Testis (tissue), 2 donors: Measurements from ENCODE around the gene SMIM35.

ENCODE experiments used
- POLR2A ChIP-seq: fragments of 450-650 bp; IDR thresholded peaks from one replicate; pipeline ENCODE4 v1.6.1; 2017; ENCODE audit warnings: antibody characterized with exemption, mild to moderate bottlenecking, moderate library complexity
- TF ChIP-seq, protein P1 (sequence below), 3 experiments: fragments of 450-650 bp in 2 of 3; fragments of 200-600 bp in 1 of 3; sonication (generic) in 1 of 3; IDR thresholded peaks; one replicate each; pipeline ENCODE4 v1.5.1; 2016 to 2019; ENCODE audit warnings: antibody characterized with exemption in 3 of 3, mild to moderate bottlenecking in 2 of 3, moderate library complexity in 1 of 3

DNA sequence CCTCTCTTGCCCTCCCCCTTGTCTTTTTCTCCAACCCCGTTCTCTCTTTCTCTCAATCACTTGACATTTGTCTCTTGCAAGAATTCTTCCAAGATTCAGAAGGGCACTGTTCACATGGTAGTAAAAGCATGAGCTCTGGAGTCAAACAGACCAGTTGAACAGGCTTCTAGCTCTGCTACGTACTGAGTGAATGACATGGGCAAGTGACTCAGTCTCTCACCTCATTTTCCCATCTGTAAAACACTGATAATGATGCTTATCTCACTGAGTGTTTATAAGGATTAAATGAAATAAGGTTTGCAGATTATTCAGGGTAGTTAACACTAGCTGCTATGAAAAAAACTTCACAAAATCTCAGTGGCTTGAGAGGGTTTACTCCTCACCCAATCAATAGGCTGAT lies 106.5 kb downstream of the SMIM35 start:
- no peak for TF ChIP-seq POLR2A
- TF ChIP-seq, protein P1, sequence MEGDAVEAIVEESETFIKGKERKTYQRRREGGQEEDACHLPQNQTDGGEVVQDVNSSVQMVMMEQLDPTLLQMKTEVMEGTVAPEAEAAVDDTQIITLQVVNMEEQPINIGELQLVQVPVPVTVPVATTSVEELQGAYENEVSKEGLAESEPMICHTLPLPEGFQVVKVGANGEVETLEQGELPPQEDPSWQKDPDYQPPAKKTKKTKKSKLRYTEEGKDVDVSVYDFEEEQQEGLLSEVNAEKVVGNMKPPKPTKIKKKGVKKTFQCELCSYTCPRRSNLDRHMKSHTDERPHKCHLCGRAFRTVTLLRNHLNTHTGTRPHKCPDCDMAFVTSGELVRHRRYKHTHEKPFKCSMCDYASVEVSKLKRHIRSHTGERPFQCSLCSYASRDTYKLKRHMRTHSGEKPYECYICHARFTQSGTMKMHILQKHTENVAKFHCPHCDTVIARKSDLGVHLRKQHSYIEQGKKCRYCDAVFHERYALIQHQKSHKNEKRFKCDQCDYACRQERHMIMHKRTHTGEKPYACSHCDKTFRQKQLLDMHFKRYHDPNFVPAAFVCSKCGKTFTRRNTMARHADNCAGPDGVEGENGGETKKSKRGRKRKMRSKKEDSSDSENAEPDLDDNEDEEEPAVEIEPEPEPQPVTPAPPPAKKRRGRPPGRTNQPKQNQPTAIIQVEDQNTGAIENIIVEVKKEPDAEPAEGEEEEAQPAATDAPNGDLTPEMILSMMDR (IDR thresholded peaks at IDR 0.05), result no peak
